K562 (cell line): ENCODE measurements around the gene SIM1.

Experiments used
- ARHGAP35 ChIP-seq: fragments of 450-650 bp; IDR thresholded peaks from 2 replicates; pipeline ENCODE4 v1.6.1; 2018; ENCODE audit not compliant: partially characterized antibody
- ZBTB33 ChIP-seq: sonication (generic); formaldehyde crosslinking; IDR thresholded peaks from 2 replicates; pipeline ENCODE4 v1.8.1; 2023; ENCODE audit warnings: mild to moderate bottlenecking, missing genetic modification reagents
- ZNF384 ChIP-seq: IDR thresholded peaks from 2 replicates; pipeline ENCODE4 v1.6.1; 2012; ENCODE audit warnings: low read depth, low read length, improper control_type of control experiment

- TF ChIP-seq ZBTB33 (no peak), ARHGAP35 (no peak), ZNF384 (no peak)
Measured at GRCh38 chr6:100485268-100485667, 20.5 kb upstream of the SIM1 start.
